Right atrium auricular region (tissue), 2 donors: Measurements from ENCODE around the gene SPRED3. TPM values are rescaled to one million over a fixed set of nuclear protein-coding genes. Genes with fewer than 3 reads are reported as not detected.
A peak's percentile ranks its signal among the peaks of the same experiment; 100 is the strongest.

ENCODE experiments used
- DNase-seq: peaks from one replicate; pipeline ENCODE4 v3.0.0-alpha.2; 2019; ENCODE audit warnings: low spot score
- H3K27ac ChIP-seq, 2 donors: fragments of 200-600 bp; sonication (generic); 1 replicate in 1 of 2; 2 replicates in 1 of 2; pipeline ENCODE4 v1.5.1; 2016 to 2019
- H3K27me3 ChIP-seq, 2 donors: fragments of 200-600 bp; sonication (generic); one replicate each; pipeline versions ENCODE4 v1.5.1 to v1.6.0; 2017 to 2019
- H3K36me3 ChIP-seq: fragments of 200-600 bp; sonication (generic); one replicate; pipeline ENCODE4 v1.5.1; 2016
- H3K4me1 ChIP-seq, 2 donors: fragments of 200-600 bp; sonication (generic); one replicate each; pipeline versions ENCODE4 v1.5.1 to v1.6.0; 2017 to 2019
- H3K4me3 ChIP-seq, 2 donors: fragments of 200-600 bp; sonication (generic); 1 replicate in 1 of 2; 2 replicates in 1 of 2; pipeline ENCODE4 v1.5.1; 2017 to 2019; ENCODE audit warnings: mild to moderate bottlenecking in 1 of 2, moderate library complexity in 1 of 2
- H3K9me3 ChIP-seq, 2 donors: fragments of 200-600 bp; sonication (generic); one replicate each; pipeline ENCODE4 v1.5.1; 2019
- total RNA-seq, 2 donors: library from RNA; depleted of rRNA; stranded (reverse); fragments of >200 nt; gene quantifications; one replicate each; pipeline ENCODE4 v1.1.0, GENCODE V29; 2016
- TF ChIP-seq, protein P1 (sequence below), 2 donors: fragments of 200-600 bp; sonication (generic); IDR thresholded peaks; one replicate each; pipeline ENCODE4 v1.5.1; 2019; ENCODE audit warnings: antibody characterized with exemption in 2 of 2

Gene SPRED3
- total RNA-seq, 2 donors from 2014 or later, result 0.56 to 0.67 TPM

DNA sequence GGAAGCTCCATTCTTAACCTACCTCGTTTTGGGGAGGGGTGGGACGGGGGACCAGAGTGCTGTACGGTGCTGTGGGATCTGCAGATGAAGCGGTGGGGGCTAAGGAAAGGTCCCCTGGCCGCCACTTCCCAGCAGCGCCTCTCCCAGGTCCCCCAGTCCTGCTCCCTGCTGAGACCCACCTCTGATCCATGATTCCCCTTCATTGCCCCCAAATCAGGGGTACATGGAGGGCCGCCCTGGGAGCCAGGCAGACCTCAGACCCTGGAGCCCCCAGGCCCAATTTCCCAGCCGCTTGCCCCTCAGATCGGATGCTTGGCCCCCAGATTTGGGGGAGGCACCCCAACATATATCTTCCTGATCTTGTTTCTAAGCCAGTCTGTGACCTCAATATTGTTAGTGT lies 10.6 kb downstream of the SPRED3 start:
- Histone ChIP-seq H3K4me1 (peaks cover 0 to 20% of the 10 kb centered on the region in 2 donors), H3K36me3 (no peaks in the 10 kb centered on the region), H3K4me3 (no peak overlapping the region), H3K27me3 (peaks cover 0 to 16% of the 10 kb centered on the region in 2 donors), H3K9me3 (no peaks in the 10 kb centered on the region), H3K27ac (no peak overlapping the region)
- no peak for DNase-seq
- TF ChIP-seq, protein P1, sequence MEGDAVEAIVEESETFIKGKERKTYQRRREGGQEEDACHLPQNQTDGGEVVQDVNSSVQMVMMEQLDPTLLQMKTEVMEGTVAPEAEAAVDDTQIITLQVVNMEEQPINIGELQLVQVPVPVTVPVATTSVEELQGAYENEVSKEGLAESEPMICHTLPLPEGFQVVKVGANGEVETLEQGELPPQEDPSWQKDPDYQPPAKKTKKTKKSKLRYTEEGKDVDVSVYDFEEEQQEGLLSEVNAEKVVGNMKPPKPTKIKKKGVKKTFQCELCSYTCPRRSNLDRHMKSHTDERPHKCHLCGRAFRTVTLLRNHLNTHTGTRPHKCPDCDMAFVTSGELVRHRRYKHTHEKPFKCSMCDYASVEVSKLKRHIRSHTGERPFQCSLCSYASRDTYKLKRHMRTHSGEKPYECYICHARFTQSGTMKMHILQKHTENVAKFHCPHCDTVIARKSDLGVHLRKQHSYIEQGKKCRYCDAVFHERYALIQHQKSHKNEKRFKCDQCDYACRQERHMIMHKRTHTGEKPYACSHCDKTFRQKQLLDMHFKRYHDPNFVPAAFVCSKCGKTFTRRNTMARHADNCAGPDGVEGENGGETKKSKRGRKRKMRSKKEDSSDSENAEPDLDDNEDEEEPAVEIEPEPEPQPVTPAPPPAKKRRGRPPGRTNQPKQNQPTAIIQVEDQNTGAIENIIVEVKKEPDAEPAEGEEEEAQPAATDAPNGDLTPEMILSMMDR (IDR thresholded peaks at IDR 0.05), result no peak

DNA sequence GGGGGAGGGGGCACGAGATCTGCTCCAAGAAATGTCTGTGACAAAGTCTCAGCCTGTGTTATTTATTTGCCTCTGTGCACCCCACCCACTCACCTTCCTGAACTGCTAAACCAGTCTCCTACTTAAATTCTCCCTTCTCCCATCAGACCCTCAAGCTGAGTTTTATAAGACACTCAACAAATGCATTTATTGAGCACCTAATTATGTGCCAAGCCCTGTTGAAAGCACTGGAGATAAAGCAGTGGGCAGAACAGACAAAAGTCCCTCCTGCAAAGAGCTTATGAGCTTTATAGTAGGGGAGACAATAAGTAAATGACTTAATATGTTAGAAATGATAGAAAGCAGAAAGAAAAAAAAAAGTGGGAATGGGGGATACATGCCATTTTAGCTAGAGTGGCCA lies 11.0 kb downstream of the SPRED3 start:
- no peak for DNase-seq
- Histone ChIP-seq H3K36me3 (no peaks in the 10 kb centered on the region), H3K4me1 (peaks cover 0 to 20% of the 10 kb centered on the region in 2 donors), H3K9me3 (no peaks in the 10 kb centered on the region), H3K27ac (no peak overlapping the region), H3K27me3 (peaks cover 0 to 16% of the 10 kb centered on the region in 2 donors), H3K4me3 (no peak overlapping the region)
- TF ChIP-seq, protein P1 (IDR thresholded peaks at IDR 0.05), result no peak

DNA sequence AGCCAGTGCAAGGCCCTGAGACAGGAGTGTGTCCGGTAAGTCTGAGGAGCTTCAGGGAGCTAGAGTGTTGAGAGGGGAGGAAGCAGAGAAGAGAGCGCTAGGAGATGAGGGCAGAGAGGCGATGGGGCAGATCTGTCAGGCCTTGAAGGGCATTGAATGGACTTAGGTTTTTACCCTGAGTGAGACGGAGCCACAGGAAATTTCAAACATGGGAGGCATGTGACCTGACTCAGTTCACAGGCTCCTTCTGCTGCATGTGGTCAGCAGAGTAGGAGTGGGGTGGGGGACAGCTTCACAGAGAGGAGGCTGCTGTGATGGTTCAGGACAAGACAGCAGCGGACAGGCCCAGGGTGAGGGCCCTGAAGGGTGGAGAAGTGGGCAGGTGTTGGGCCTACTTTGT lies 11.9 kb downstream of the SPRED3 start:
- H3K27me3 ChIP-seq, result peaks cover 0 to 14% of the 10 kb centered on the region in 2 donors

DNA sequence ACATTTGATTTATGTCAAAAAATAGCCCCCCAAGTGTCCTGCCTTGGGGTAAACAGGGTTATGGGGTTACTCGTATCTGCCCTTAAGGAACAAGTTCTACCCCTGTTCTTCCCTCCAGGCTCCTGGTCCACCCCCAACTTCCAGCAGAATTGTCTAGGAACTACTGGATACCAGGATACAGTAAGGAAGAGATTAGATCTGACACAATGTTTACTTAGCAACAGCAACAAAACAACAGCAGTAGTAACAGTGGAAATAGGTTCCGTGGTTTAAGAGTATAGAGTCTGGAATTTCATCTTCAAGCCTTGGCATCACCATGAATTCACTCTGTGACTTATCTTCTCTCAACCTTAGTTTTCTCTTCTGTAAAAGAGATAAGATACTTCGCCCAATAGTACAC lies 12.7 kb downstream of the SPRED3 start:
- H3K9me3 ChIP-seq, result no peaks in the 10 kb centered on the region
- TF ChIP-seq, protein P1 (IDR thresholded peaks at IDR 0.05), result no peak
- no peak overlapping the region for H3K27ac ChIP-seq
- peaks cover 0 to 8% of the 10 kb centered on the region in 2 donors for H3K4me1 ChIP-seq
- DNase-seq, result no peak
- H3K27me3 ChIP-seq, result peaks cover 0 to 12% of the 10 kb centered on the region in 2 donors
- peaks cover 3% of the 10 kb centered on the region for H3K36me3 ChIP-seq
- no peak overlapping the region for H3K4me3 ChIP-seq

More for the DNA sequence above, 11.9 kb downstream of the SPRED3 start:
- TF ChIP-seq, protein P1 (IDR thresholded peaks at IDR 0.05), result no peak
- H3K4me3 ChIP-seq, result no peak overlapping the region
- no peak for DNase-seq
- peaks cover under 1% of the 10 kb centered on the region for H3K36me3 ChIP-seq
- H3K9me3 ChIP-seq, result no peaks in the 10 kb centered on the region
- no peak overlapping the region for H3K27ac ChIP-seq
- H3K4me1 ChIP-seq, result peaks cover 0 to 14% of the 10 kb centered on the region in 2 donors

DNA sequence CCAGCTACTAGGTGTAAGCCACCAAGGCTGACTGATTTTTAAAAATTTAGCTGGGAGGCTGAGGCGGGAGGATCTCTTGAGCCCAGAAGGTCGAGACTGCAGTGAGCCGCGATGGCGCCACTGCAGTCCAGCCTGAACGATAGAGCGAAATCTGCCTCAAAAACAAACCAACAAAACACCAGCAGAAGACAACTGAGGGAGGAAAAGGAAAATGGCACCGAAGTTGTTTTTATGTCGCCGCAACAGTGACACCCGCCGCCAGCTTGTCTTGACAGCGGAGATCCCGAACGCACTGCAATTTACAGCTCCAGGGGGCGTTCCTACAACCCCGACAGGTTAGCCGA lies 14.1 kb downstream of the SPRED3 start:
- peaks cover 0 to 8% of the 10 kb centered on the region in 2 donors for H3K4me1 ChIP-seq
- DNase-seq, result no peak
- H3K27ac ChIP-seq, result no peak overlapping the region
- no peaks in the 10 kb centered on the region for H3K9me3 ChIP-seq
- TF ChIP-seq, protein P1 (IDR thresholded peaks at IDR 0.05), result no peak
- peak overlapping the region; percentile 20 to 90 for H3K4me3 ChIP-seq
- H3K36me3 ChIP-seq, result peaks cover 3% of the 10 kb centered on the region
- H3K27me3 ChIP-seq, result peaks cover 0 to 8% of the 10 kb centered on the region in 2 donors
